Measurements from ENCODE around the gene DISC1.

The DISC1 gene

DNA sequence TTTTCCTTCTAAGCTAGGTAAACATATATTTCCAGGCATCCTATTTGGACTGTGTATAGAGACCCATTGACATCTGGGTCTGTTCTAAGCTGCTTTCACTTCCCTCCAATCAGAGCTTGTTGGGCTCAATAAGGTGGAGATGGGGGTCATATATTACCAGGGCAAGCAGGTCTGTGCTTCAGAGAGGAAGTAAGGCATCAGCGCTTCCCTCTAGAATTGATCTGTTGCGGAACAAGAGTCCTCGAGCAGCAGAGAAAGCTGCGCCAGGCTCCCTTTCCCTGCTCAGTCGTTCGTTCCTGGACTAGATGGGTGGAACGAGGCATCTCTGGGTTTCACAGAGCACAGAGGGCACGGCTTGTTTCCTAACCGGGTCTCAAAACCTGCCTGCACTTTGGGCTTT lies 63.5 kb downstream of the DISC1 start:
- no peaks in the 10 kb centered on the region for H3K27me3 Mint-ChIP-seq
- H3K4me3 Mint-ChIP-seq: no peak overlapping the region

GRCh38 chr1:231691618-231692259 lies 65.1 kb downstream of the DISC1 start:
- Mint-ChIP-seq H3K4me3 (no peak overlapping the region), H3K4me1 (peaks cover 24% of the 10 kb centered on the region), H3K36me3 (peaks cover 13% of the 10 kb centered on the region), H3K27ac (no peak overlapping the region), H3K27me3 (no peaks in the 10 kb centered on the region), H3K9me3 (no peaks in the 10 kb centered on the region)

More for the DNA sequence above, 63.5 kb downstream of the DISC1 start:
- Mint-ChIP-seq H3K4me1 (peaks cover 23% of the 10 kb centered on the region), H3K9me3 (no peaks in the 10 kb centered on the region), H3K36me3 (peaks cover 9% of the 10 kb centered on the region), H3K27ac (no peak overlapping the region)

DNA sequence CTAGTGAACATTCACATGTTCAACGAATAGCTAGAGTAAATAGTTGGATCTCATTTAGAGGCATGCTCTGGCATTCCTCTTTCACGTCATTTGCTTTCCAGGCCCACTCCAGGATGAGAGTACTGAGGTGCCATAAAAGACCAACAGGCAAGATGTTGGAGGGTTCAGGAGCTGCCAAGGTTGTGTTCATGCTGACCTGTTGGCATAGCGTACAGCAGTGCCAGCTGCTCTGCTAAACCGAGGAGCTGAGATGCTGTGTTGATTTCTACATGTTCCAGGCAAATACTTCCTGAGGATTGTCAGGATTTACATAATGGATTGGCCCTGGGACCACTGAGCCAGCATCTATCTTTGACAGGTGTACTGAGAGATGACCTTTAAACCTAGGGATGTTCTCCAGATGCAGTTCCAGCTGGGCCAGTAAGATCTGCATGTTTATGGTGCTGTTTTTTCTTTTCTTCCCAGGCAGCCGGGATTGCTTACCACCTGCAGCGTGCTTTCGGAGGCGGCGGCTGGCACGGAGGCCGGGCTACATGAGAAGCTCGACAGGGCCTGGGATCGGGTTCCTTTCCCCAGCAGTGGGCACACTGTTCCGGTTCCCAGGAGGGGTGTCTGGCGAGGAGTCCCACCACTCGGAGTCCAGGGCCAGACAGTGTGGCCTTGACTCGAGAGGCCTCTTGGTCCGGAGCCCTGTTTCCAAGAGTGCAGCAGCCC lies 66.9 kb downstream of the DISC1 start:
- H3K27me3 Mint-ChIP-seq: no peaks in the 10 kb centered on the region
- H3K36me3 Mint-ChIP-seq: peaks cover 12% of the 10 kb centered on the region
- no peak overlapping the region for H3K4me3 Mint-ChIP-seq
- H3K4me1 Mint-ChIP-seq: peaks cover 24% of the 10 kb centered on the region
- no peak overlapping the region for H3K27ac Mint-ChIP-seq
- H3K9me3 Mint-ChIP-seq: no peaks in the 10 kb centered on the region

- Mint-ChIP-seq H3K27ac (no peak overlapping the region), H3K4me1 (peaks cover 21% of the 10 kb centered on the region), H3K36me3 (peaks cover 12% of the 10 kb centered on the region), H3K9me3 (no peaks in the 10 kb centered on the region), H3K4me3 (no peak overlapping the region), H3K27me3 (no peaks in the 10 kb centered on the region)
Measured at GRCh38 chr1:231694075-231694431, 67.5 kb downstream of the DISC1 start.

- Mint-ChIP-seq H3K4me1 (peaks cover 25% of the 10 kb centered on the region), H3K4me3 (no peak overlapping the region), H3K27ac (no peak overlapping the region), H3K27me3 (no peaks in the 10 kb centered on the region), H3K9me3 (no peaks in the 10 kb centered on the region), H3K36me3 (peaks cover 16% of the 10 kb centered on the region)
Measured at GRCh38 chr1:231694465-231695077, 68.0 kb downstream of the DISC1 start.

GRCh38 chr1:231695439-231696255 lies 69.1 kb downstream of the DISC1 start:
- Mint-ChIP-seq H3K4me1 (peaks cover 21% of the 10 kb centered on the region), H3K36me3 (peaks cover 24% of the 10 kb centered on the region), H3K27me3 (no peaks in the 10 kb centered on the region), H3K4me3 (no peak overlapping the region), H3K27ac (no peak overlapping the region), H3K9me3 (no peaks in the 10 kb centered on the region)

DNA sequence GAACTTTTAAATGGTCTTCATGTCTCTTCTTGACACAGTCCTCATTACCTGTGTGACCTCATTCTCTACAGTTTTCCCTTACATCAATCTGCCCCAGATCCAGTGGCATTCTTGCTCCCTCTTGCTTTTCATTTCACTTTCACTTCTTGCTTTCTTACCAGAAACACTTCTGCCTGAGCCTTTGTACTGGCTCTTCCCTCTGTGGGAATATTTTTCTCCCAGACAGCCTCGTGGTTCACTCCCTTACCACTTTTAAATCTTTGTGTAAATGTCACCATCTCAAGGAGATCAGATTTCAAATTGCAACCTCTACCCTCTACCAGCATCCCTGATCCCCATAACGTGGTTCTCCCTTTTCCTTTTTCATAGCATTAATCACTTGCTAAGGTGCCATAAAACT lies 73.2 kb downstream of the DISC1 start:
- H3K27me3 Mint-ChIP-seq: no peaks in the 10 kb centered on the region
- H3K4me1 Mint-ChIP-seq: peaks cover 16% of the 10 kb centered on the region
- no peak overlapping the region for H3K27ac Mint-ChIP-seq
- no peak overlapping the region for H3K4me3 Mint-ChIP-seq
- H3K36me3 Mint-ChIP-seq: peaks cover 36% of the 10 kb centered on the region
- H3K9me3 Mint-ChIP-seq: no peaks in the 10 kb centered on the region

DNA sequence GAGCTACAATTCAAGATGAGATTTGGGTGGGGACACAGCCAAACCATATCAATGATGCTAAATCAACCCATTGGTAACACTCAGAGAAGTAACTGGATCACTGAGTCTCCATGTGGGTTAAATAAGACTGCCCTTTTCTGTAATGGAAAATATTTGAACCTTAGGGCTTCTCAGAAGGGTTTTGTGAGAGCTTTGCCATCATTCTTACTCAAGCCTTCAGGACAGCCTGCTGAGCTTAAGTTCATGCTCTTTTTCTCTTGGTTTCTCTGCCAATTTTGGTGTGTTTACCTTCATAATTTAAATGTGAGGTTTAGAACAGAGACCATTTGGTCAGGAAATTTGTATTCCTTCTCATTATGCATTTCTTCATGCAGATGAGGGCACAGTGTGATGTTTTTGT lies 74.7 kb downstream of the DISC1 start:
- Mint-ChIP-seq H3K4me3 (no peak overlapping the region), H3K9me3 (no peaks in the 10 kb centered on the region), H3K4me1 (peaks cover 14% of the 10 kb centered on the region), H3K27ac (no peak overlapping the region), H3K36me3 (peaks cover 31% of the 10 kb centered on the region), H3K27me3 (no peaks in the 10 kb centered on the region)

DNA sequence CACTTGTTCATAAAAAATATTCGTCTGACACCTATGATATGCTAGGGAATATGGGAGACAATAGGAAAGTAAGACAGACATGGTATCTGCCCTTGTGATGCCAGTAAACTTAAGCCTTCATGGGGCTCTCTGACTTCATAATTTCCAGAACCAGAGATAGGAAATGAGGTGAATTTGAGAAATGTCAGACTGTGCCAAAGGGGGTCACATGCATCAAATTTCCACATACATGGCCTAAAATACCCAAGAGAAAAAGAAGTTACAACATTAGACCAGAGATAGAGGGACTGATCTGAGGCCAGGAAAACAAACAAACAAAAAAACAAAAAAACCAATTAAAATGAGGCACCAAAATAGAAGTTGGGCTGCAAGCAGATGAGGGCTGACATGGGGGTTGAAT lies 75.7 kb downstream of the DISC1 start:
- H3K4me1 Mint-ChIP-seq: peaks cover 14% of the 10 kb centered on the region
- H3K36me3 Mint-ChIP-seq: peaks cover 30% of the 10 kb centered on the region

GRCh38 chr1:231702804-231703203 lies 76.2 kb downstream of the DISC1 start:
- Mint-ChIP-seq H3K4me3 (no peak overlapping the region), H3K27ac (no peak overlapping the region), H3K36me3 (peaks cover 30% of the 10 kb centered on the region), H3K27me3 (no peaks in the 10 kb centered on the region), H3K9me3 (no peaks in the 10 kb centered on the region), H3K4me1 (peaks cover 14% of the 10 kb centered on the region)

More for the DNA sequence above, 75.7 kb downstream of the DISC1 start:
- no peaks in the 10 kb centered on the region for H3K27me3 Mint-ChIP-seq
- no peaks in the 10 kb centered on the region for H3K9me3 Mint-ChIP-seq
- no peak overlapping the region for H3K4me3 Mint-ChIP-seq
- H3K27ac Mint-ChIP-seq: no peak overlapping the region

DNA sequence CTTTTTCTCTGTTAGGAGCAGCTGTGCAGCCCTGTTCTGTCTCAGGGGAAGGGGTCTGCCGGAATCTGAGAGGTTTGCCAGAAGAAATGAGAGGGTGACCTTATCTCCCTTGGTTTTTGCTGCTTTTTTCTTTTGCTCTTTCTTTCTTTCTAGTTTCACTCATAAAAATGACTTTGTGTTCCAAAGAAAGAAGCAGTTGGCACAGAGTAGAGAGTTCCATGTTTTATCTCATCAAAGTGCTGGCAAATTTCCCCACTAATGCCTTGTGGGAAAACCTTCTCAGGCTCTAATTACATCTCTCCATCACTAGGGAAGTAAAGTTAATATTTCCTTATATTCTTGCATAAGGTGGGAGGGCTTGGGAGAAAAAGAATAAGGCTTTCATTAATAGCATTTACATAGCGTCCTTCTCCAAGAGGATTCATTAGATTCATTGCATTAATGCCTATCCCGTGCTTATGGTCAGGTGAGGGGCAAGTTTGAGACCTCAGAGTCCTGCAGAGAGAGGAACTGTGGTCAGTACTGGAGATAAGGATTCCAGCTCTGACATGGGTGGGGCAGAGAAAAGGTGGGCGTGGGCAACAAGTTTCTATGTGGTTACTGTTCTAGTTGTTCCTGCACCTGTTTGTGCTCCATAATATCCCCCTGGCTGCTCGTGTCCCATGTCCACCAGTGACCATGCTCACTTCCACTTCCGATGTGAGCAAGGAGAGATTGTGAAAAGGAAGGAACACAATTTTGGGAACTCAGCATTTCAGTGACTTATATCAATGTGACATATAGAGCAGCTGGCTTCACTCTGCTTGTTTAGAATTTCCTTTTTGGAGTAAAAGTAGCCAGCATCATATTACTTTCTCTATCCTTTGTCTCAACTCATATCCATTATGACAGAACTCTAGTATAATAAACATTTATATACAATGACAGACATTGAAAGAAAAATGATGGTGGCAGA lies 79.5 kb downstream of the DISC1 start:
- Mint-ChIP-seq H3K27me3 (no peaks in the 10 kb centered on the region), H3K4me3 (no peak overlapping the region), H3K9me3 (no peaks in the 10 kb centered on the region), H3K27ac (no peak overlapping the region), H3K36me3 (peaks cover 16% of the 10 kb centered on the region), H3K4me1 (peaks cover 3% of the 10 kb centered on the region)

DNA sequence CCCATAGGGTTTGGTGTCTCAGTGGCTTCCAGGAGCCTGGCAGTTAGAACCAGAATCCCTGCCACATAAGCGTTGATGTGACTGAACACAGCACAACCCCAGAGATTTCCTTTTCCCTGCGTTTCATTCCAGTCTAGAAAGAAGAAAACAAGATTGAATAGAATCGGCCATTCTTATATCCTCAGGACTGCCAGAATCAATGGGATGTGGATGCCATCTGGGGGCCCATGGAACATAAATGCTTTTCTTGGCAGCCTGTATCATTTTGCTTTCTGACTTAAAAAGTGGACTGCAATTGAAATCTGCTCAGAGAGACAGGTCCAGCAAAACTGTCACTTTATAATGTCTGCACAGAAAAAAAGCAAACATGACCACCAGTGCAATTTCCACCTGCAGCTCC lies 80.3 kb downstream of the DISC1 start:
- Mint-ChIP-seq H3K4me3 (no peak overlapping the region), H3K36me3 (peaks cover 16% of the 10 kb centered on the region), H3K4me1 (peaks cover 3% of the 10 kb centered on the region), H3K27me3 (no peaks in the 10 kb centered on the region), H3K9me3 (no peaks in the 10 kb centered on the region), H3K27ac (no peak overlapping the region)

DNA sequence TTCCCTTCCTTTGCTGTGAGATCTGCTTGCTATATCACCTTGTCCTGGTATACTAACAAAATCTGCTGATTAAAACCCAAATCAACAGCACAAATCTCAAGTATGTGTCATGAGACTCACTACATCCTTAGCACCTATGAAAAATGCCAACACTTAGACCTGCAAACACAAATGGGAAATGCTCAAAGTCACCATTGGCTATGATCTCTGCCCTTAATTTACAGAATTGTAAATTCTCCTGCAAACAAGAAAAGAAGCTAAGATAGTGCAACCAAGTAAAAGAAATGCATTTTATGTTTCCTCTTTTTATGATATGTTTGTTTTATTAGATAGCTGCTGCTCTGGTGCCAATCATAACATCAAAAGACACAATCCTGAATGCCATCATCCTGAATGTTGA lies 80.8 kb downstream of the DISC1 start:
- no peak overlapping the region for H3K27ac Mint-ChIP-seq

GRCh38 chr1:231708394-231708793 lies 81.8 kb downstream of the DISC1 start:
- peaks cover 3% of the 10 kb centered on the region for H3K4me1 Mint-ChIP-seq
- H3K27ac Mint-ChIP-seq: no peak overlapping the region
- H3K9me3 Mint-ChIP-seq: peaks cover 9% of the 10 kb centered on the region
- no peaks in the 10 kb centered on the region for H3K27me3 Mint-ChIP-seq
- no peak overlapping the region for H3K4me3 Mint-ChIP-seq
- H3K36me3 Mint-ChIP-seq: peaks cover 19% of the 10 kb centered on the region

More for the DNA sequence above, 80.8 kb downstream of the DISC1 start:
- no peak overlapping the region for H3K4me3 Mint-ChIP-seq
- H3K27me3 Mint-ChIP-seq: no peaks in the 10 kb centered on the region
- peaks cover 16% of the 10 kb centered on the region for H3K36me3 Mint-ChIP-seq
- peaks cover 3% of the 10 kb centered on the region for H3K4me1 Mint-ChIP-seq
- no peaks in the 10 kb centered on the region for H3K9me3 Mint-ChIP-seq

GRCh38 chr1:231714440-231714839 lies 87.8 kb downstream of the DISC1 start:
- H3K4me3 Mint-ChIP-seq: no peak overlapping the region
- peaks cover 23% of the 10 kb centered on the region for H3K36me3 Mint-ChIP-seq
- no peak overlapping the region for H3K27ac Mint-ChIP-seq
- no peaks in the 10 kb centered on the region for H3K4me1 Mint-ChIP-seq
- H3K9me3 Mint-ChIP-seq: peaks cover 10% of the 10 kb centered on the region
- H3K27me3 Mint-ChIP-seq: no peaks in the 10 kb centered on the region

Data from activated naive CD4-positive, alpha-beta T cell treated with anti-CD3 and anti-CD28 coated beads, Interleukin-2, amount 50 U/mL, for 24 hours (primary cell).